GM21528 (cell line): ENCODE results near the gene CIB2.
A peak's percentile ranks its signal among the peaks of the same experiment; 100 is the strongest.

Experiments
- ATAC-seq: cut with Tn5 transposase; IDR thresholded peaks from one replicate; pipeline ENCODE4 v1.9.1; 2021; ENCODE audit warnings: mild to moderate bottlenecking, moderate library complexity; ENCODE audit not compliant: unreplicated experiment, low FRiP score

CIB2 gene

DNA sequence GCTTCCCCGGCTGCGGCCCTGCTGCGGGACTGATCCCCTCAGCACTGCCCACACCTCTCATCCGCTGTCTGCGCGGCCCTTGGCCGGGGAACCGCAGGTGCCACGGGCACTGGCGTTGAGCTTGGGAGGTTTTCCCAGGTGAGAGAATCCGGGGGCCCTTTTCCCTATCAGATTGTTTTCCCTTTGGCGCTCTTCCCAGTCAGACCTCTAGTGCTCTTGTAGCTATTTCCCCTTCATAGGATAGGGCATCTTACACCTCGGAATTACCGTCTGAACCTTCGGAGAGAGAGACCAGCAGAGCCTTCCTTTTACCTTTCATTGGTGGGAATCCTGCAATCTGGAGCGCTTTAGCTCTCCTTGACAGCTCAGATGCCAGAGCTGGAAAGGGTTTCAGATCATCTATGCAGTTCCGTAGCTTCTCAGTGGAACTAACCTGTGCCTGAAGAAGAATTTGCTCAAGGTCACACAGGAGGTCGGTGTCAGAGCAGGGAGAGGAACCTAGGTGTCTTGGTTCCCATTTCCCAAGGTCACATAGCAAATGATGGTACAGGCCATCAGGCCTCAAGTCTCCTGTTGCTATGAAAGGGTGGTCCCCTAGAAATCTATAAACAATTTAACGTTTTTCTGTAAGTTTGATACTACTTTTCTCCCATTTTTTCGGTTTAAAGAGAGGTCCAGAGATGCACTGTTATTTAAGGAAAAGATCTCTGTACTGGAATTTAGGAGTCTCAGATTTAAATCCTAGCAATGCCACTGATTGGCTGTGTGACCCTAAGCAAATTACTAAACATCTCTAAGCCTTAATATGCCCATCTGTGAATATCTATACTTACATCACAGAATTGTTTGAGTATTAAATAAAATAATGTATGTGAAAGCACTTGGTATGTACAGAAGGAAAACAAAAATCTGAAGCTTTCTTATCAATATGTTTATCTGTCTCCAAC, 18.8 kb upstream of the CIB2 start:
- peak; percentile 43 for ATAC-seq

- ATAC-seq, result peak; percentile 77
Observed at GRCh38 chr15:78149068-78149804, 18.0 kb upstream of the CIB2 start, which contains the start of gene IDH3A. Gene IDH3A, plus strand, starts transcription at chr15:78149362. Its CDS starts 42 bp downstream, at chr15:78149404.

DNA sequence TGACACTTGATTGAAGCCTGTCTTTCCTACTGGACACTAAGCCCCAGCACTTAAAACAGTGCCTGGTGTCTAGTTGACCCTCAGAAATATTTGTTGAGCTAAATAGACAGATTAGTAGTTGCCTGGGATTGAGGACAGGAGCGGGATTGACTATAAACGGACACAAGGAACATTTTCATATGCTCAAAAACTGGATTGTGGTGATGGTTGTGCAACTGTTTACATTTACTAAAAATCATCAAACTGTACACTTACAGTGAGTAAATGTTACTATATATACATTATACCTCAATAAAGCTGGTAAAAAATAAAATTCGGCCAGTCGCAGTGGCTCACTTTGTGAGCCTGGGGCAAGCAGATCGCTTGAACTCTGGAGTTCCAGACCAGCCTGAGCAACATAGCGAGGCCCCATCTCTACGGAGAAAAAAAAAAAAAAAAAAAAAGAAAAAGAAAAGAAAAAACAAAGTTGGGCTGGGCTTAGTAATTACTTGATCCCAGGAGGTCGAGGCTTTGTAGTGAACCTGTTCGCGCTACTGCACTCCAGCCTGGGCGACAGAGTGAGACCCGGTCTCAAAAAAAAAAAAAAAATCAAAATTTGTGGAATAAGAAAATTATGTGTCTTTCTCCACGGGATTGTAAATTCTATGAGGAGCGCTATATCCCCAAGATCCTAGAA, 17.3 kb upstream of the CIB2 start:
- no peak for ATAC-seq

DNA sequence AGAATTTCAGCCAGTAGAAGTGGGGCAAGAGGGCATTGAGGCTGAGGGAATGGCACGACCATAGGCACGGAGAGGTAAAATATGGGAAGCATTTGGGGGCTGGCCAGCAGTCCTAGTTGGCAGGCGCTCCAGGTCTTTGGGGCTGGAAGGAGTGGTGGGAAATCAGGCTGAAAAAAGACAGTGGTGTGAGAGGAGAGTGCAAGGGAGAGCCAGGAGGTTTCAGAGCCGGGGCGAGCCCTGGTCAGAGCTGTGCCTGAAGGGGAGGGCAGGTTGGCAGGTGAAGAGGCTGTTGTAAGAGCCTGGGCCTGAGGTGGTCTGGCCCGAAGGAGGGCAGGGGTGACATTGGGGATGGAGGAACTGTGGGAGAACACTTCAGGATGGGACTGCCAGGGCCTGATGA, 16.3 kb upstream of the CIB2 start:
- ATAC-seq, result no peak

- no peak for ATAC-seq
Observed at GRCh38 chr15:78146425-78147154, 15.3 kb upstream of the CIB2 start.

GRCh38 chr15:78142332-78142731, 11.1 kb upstream of the CIB2 start:
- no peak for ATAC-seq

- ATAC-seq, result no peak
Observed at GRCh38 chr15:78140292-78140691, 9.0 kb upstream of the CIB2 start.

GRCh38 chr15:78139578-78139977, 8.3 kb upstream of the CIB2 start:
- no peak for ATAC-seq

DNA sequence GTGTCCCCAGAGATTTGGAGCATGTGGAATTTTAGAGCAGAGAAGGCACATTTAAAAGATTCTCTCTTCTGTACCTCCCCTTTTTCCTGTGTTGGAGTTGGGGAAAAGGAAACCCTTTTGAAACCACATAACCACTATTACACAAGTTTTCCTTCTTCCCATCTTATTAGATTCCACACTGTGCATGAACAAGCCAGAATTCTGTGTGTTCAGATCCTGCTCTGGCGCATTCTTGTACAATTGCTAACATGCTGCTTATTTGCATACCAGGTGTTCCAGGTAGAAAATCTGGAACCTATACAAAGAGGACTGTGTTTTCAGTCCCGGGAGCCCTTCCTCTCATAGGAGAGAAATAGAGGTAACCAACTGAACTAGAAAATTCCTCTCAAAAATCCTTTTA, 2.6 kb upstream of the CIB2 start:
- ATAC-seq, result no peak

DNA sequence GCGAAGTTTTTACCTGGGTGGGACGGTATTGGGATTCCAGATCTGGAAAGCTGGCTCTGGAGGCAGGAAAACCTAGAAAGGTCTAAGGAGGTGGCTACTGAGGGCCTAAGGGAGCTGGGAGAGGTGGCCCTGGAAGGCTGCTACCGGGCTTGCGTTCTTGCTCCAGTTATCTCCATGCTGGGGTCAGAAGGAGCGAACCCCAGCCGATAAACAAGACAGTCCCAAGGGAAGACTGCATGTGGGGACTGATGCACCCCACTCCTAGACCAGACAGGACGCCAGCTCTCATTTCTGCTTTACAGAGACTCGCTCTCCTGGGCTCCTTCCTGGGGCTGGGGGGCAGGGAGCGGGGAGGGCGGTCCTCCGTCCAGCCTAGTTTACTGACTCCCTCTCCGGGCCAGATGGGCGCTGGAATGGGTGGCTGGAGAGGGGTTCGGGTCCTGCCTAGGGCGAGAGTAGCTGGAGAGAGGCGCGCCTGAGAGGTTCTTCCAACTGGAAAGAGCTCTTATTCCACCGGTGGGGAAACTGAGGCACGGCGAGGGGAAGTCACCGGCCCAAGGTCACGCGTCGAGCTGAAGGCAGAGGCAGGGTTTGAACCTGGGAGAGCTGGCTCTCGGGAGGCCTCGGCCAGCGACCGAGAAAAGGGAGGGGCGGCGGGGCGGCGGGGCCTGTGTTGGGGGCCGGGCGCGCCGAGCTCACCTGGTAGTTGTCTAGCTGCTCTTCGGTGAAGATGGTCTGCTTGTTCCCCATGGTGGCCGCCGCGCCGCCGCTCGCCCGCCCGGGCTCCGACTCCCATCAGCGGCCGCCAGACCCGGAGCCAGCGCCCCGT, 565 bp downstream of the CIB2 start:
- ATAC-seq, result peak; percentile 30

DNA sequence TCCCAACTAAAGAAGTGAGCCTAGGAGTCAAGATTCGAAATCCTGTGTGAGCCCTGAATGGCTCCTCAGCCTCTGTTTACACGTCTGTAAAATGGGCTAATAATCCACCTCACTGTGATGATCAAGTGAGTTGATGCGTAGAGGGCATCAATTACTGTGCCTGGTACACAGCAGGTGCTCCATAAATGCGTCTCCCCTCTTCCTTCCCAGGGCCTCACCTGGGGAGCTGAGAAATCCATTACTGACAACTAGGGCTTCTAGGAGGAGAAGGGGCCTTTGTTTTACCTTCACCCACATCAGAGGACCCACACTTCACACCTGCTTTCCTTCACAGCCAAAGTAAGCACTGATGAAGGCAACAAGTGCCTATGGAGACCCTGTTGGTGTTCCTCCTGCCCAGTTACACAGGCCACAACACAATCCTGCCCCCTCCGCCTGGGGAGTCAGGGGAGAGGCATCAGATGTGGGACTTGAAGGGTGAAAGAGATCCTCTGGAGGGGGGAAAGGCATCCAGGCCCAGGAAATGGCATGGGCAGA, 1.4 kb downstream of the CIB2 start:
- ATAC-seq, result no peak

- no peak for ATAC-seq
Observed at GRCh38 chr15:78129077-78129750, 2.0 kb downstream of the CIB2 start.

DNA sequence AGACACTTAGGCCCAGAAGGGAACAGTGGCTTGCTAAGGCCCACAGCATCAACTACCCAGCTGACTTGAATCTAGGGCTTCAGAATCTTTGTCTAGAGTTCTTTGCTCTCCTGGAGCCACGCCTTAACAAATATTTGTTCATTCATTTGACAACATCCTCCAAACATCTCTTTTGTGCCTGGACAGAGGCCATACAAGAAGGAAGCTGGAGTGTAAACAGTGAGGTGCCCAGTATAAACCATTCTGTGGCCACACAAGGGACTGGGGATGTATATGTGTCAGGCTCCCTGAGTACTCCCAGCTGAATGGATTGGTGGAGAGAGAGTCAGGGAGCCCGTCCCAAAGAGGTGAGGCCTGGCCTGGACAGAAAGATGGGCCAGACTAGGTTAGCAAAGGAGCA, 3.4 kb downstream of the CIB2 start:
- ATAC-seq, result no peak

DNA sequence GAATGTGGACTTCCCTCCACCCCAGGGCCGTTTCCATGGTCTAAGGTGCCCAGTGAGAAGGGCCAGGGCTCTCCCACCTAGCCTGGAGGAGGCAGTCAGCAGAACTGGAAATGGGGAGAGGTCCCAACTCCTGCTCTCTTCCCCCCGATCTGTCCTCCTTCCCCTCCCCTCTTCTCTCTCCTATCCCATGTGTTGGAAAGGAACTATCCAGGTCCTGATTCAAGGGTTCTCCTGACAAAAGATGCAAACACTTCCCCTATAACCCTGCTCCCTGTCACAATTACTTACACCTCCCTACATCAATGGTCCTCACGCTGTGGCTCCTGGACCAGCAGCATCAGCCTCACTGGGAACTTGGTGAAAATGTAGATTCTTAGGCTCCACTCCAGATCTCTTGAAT, 6.0 kb downstream of the CIB2 start:
- no peak for ATAC-seq

DNA sequence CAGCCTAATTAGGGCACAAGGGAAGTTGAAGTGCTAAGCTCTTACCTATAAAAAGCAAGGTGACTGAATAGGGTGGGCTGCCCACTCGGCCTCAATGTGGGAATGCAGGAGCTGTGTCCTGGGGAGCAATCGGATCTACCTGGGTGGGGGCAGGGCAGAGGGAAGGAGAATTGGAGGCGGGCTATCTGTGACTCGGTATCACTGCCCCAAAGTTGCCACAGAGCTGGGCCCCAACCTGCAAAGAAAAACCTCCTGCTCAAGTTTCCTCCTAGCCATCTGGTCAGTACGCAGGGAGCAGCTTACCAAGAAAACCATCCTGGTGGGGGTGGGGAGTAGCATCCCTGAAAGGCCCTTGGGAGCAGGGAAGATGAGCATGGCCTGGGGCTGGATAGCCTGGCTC, 10.7 kb downstream of the CIB2 start:
- ATAC-seq, result no peak

- no peak for ATAC-seq
Observed at GRCh38 chr15:78112551-78112950, 18.7 kb downstream of the CIB2 start.

GRCh38 chr15:78111788-78112187, 19.5 kb downstream of the CIB2 start:
- no peak for ATAC-seq

DNA sequence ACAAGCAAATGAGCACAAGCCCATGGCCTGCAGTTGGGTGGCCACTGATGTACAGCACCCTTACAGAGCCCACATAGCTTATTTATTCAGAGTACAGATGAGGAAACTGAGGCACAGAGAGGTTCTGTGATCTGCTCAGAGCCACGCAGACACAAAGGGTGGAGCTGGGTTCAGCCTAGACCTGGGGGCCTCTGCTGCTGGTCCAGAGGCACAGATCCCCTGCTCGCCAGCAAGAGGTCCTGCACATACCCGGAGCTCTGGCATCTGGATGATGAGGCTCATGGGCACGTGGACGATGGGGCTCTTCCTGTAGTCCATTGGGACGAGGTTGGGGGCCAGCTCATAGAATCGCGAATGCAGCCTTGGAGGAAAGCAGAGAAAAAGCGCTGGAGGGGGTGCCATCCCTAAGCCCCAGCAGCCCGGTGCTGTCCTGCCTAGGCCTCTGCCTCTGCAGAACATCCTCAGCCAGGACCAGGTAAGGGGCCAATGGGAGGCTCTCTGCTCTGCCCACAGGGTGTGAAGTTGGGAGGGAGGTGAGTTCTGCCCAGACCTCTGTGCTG, 20.2 kb downstream of the CIB2 start:
- no peak for ATAC-seq
